Small intestine (tissue), 7 donors: ENCODE results near the gene AGRN. TPM values are rescaled to one million over a fixed set of nuclear protein-coding genes. Genes with fewer than 3 reads are reported as not detected.
A peak's percentile ranks its signal among the peaks of the same experiment; 100 is the strongest.

ENCODE experiments used
- DNase-seq, 2 donors: peaks; one replicate each; pipeline versions ENCODE4 v3.0.0 to v3.0.0-alpha.2; 2013
- FAIRE-seq: peaks from 2 replicates; lab custom pipeline; 2012; peaks lifted over from hg19 to GRCh38; lab: Jason Lieb, UNC
- H3K27ac ChIP-seq, 3 donors: one replicate each; pipeline ENCODE4 v1.5.1; 2013; ENCODE audit warnings: low read length in 2 of 3, mild to moderate bottlenecking in 2 of 3, control low read depth in 1 of 3, inconsistent platforms in 1 of 3, low read depth in 1 of 3, moderate library complexity in 1 of 3
- H3K27me3 ChIP-seq, 3 donors: one replicate each; pipeline ENCODE4 v1.6.1; 2013; ENCODE audit warnings: low read length in 3 of 3, inconsistent platforms in 1 of 3; ENCODE audit not compliant: control insufficient read depth in 3 of 3, insufficient read depth in 3 of 3
- H3K36me3 ChIP-seq, 3 donors: one replicate each; pipeline ENCODE4 v1.6.1; 2013; ENCODE audit warnings: low read length in 3 of 3, inconsistent platforms in 1 of 3, low read depth in 1 of 3, mild to moderate bottlenecking in 1 of 3, moderate library complexity in 1 of 3; ENCODE audit not compliant: control insufficient read depth in 3 of 3, insufficient read depth in 2 of 3
- H3K4me1 ChIP-seq, 3 donors: one replicate each; pipeline ENCODE4 v1.6.1; 2013; ENCODE audit warnings: low read length in 2 of 3, inconsistent platforms in 1 of 3, low read depth in 1 of 3, mild to moderate bottlenecking in 1 of 3, moderate library complexity in 1 of 3; ENCODE audit not compliant: control insufficient read depth in 3 of 3, insufficient read depth in 2 of 3
- H3K4me3 ChIP-seq, 3 donors: one replicate each; pipeline ENCODE4 v1.5.1; 2013; ENCODE audit warnings: low read length in 3 of 3, control low read depth in 1 of 3, inconsistent platforms in 1 of 3, low read depth in 1 of 3, mild to moderate bottlenecking in 1 of 3, moderate library complexity in 1 of 3
- H3K9me3 ChIP-seq, 2 donors: one replicate each; pipeline ENCODE4 v1.6.1; 2013; ENCODE audit warnings: low read depth in 1 of 2, low read length in 1 of 2; ENCODE audit not compliant: control insufficient read depth in 2 of 2, insufficient read depth in 1 of 2
- WGBS, 3 donors: extraction: QIAGEN DNeasy Blood & Tissue Kit; methylation state at CpG; one replicate each; pipeline ENCODE4 v1.1.7; 2013; 5-methylcytosine and 5-hydroxymethylcytosine counted together
- polyA plus RNA-seq, 4 donors: library from polyadenylated mRNA; stranded (reverse) in 3 of 4; unstranded in 1 of 4; fragments of 200-250 nt in 3 of 4; fragments of 120-200 nt in 1 of 4; gene quantifications; one replicate each; pipeline versions ENCODE4 v1.2.1 to v1.2.3, GENCODE V29; 2013
- donor health status: healthy with polysubstance abuse.
- donor health status: control.
- donor health status: control.
- donor health status: Bipolar disorder and iron deficiency.
- donor health status: healthy.

The AGRN gene
- polyA plus RNA-seq, 4 donors, result 13.2 to 104 (median 19.9) TPM

DNA sequence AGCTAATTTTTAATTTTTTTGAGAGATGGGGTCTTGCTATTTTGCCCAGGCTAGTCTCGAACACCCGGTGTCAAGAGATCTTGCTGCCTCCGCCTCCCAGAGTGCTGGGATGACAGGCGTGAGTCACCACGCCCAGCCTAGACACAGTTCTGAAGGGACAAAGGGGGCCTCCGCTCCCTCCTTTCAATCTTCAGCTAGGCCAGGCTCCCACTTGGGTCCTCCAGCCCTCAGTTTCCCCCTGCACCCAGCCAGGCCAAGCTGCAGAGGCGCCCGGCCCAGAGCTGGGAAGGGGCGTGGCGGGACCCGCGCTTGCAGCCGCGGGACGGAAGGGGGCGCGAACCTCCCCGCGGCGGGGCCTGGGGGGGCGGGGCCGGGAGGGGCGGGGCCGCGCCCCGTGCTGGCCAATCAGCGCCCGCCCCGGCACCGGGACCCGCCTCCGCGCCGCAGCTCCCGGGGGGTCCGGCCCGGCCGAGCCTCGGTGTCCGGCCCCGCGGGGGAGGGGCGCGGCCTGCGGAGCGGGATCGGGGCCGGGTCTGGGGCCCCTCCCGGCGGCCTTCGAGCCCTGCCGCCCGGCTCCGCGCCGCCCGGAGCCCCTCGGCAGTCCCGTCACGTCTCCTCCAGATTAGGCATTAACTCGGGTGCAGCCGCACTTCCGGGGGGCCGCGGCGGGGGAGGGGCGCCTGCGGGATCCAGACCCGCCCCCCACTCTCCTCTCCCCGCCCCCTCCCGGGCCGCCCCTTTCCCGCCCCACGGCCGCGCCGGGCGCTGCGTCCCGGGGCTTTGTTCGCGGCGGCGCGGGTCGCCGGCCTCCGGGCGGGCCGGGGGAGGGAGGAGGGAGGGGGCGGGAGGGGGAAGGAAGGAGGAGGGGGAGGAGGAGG, 559 bp upstream of the AGRN start:
- FAIRE-seq, result no peak
- H3K4me1 ChIP-seq, result peaks cover 0 to 45% (median 4%) of the 10 kb centered on the region in 3 donors
- peak; percentile 84 to 93 for DNase-seq
- H3K27ac ChIP-seq, result peak overlapping the region; percentile 37 to 74 (median 56)
- H3K4me3 ChIP-seq, result peak overlapping the region; percentile 27 to 90 (median 67)
- no peaks in the 10 kb centered on the region for H3K27me3 ChIP-seq
- peaks cover 0 to 28% (median 0%) of the 10 kb centered on the region in 3 donors for H3K36me3 ChIP-seq
- WGBS, 3 donors, result 2 to 10% (median 2%) methylated on average over 7 to 75 of the region's 91 CpGs
- no peaks in the 10 kb centered on the region for H3K9me3 ChIP-seq

DNA sequence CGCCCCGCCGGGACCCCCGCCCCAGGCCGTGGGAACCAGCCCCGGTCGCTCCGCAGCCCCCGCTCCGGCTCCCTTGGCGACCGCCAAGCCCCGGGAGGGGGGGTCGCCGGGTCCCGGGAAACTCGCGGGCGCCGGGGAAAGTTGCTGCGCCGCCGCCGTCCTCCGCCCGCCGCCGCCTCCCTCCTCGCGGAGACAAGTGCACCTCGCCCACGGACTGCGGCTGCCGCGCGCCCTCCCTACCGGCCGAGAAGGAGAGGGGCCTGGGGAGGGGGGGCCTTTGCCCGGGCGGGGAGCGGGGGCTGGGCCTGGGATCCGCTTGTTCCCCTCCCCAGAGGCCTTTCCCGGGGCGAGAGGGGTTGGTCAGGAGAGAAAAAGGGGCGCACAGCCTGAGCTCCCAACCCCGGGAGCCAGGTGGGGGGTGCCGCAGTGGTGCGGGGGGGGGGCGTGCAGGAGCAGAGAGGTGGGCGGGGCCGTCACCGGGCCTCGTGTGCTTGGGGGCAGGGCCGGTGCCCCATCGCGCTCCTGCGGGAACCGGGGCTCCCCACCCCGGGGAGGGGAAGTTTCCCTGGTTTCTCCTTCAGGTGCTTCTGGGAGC, 592 bp downstream of the AGRN start:
- FAIRE-seq, result no peak
- 0 to 1% (median 1%) methylated on average over 18 to 59 of the region's 59 CpGs for WGBS, 3 donors
- DNase-seq, result peak in 1 of 2 donors; percentile 61
- Histone ChIP-seq H3K4me3 (peak overlapping the region; percentile 53 to 90 (median 57)), H3K36me3 (peaks cover 0 to 38% (median 0%) of the 10 kb centered on the region in 3 donors), H3K27me3 (no peaks in the 10 kb centered on the region), H3K4me1 (peaks cover 0 to 49% (median 4%) of the 10 kb centered on the region in 3 donors), H3K9me3 (no peaks in the 10 kb centered on the region), H3K27ac (peak overlapping the region; percentile 62 to 75 (median 64))

DNA sequence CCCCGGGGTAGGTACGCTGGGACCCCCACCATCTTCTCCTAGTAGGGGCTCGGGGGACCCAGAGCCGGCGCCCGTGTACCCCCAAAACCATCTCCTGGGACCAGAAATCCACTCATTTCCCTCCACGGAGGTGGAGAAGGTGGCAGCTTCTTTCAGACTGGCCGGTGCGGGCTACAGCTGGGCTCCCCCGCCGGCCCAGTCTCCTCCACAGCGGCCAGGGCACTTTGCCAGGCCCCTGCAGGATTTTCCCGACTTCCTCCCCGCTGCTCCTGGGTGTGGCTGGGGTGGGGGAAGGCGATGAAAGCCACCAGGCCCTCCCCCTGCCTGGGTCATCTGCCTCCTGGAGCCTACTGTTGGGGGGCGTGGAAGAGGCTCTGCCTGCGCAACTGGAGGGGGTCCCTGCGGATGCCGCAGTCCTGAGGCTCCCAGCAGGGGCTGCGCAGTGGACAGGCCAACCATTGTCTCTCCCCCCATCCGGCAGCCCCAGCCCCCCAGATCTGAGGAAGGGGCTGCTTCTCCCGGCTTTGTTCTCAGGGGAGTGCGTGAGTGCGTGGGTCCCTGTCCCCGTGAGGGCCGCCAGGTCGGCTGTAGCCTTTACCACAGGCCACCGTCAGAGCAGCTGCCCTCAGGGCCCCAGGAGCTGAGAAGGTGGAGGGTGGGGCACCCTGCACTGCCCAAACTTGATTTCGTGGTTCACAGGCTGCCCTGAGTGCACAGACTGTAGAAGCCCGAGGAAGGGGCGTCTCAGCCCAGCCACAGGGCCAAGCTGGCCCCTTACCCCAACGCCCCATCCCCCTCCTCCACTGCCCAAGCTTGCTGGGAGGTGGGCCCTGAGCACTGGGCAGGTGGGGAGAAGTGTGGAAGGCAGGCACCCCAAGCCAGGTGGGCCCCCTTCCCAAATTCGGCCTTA, 1.3 kb downstream of the AGRN start:
- H3K27me3 ChIP-seq, result no peaks in the 10 kb centered on the region
- 14 to 26% (median 26%) methylated on average over 25 to 33 of the region's 33 CpGs for WGBS, 3 donors
- H3K4me1 ChIP-seq, result peaks cover 0 to 49% (median 4%) of the 10 kb centered on the region in 3 donors
- DNase-seq (peak; percentile 54 to 78), FAIRE-seq (no peak)
- no peaks in the 10 kb centered on the region for H3K9me3 ChIP-seq
- peaks cover 0 to 46% (median 0%) of the 10 kb centered on the region in 3 donors for H3K36me3 ChIP-seq
- peak overlapping the region; percentile 53 to 90 (median 57) for H3K4me3 ChIP-seq
- peak overlapping the region in 1 of 3 donors; percentile 64 for H3K27ac ChIP-seq

DNA sequence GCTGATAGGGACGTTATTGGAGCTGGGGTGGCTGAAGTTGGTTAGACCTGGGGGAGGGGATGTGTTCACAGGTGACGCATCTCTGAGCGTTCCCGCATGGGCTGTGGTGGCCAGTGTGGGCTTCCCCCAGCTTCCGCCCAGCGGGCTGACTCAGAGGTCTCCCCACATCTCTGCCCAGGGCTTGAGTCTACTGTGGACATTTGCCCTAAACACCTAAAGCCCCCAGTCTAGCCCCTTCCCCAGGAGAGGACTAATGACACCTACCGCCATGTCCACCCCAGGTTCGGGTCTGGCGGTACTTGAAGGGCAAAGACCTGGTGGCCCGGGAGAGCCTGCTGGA, 2.0 kb downstream of the AGRN start:
- H3K4me3 ChIP-seq, result peak overlapping the region in 1 of 3 donors; percentile 57
- no peak overlapping the region for H3K27ac ChIP-seq
- FAIRE-seq, result no peak
- no peaks in the 10 kb centered on the region for H3K9me3 ChIP-seq
- DNase-seq, result no peak
- peaks cover 0 to 52% (median 4%) of the 10 kb centered on the region in 3 donors for H3K4me1 ChIP-seq
- whole genome bisulfite sequencing, 3 donors, result 79 to 86% (median 82%) methylated on average over 10 of the region's 10 CpGs
- peaks cover 0 to 52% (median 0%) of the 10 kb centered on the region in 3 donors for H3K36me3 ChIP-seq
- H3K27me3 ChIP-seq, result no peaks in the 10 kb centered on the region

DNA sequence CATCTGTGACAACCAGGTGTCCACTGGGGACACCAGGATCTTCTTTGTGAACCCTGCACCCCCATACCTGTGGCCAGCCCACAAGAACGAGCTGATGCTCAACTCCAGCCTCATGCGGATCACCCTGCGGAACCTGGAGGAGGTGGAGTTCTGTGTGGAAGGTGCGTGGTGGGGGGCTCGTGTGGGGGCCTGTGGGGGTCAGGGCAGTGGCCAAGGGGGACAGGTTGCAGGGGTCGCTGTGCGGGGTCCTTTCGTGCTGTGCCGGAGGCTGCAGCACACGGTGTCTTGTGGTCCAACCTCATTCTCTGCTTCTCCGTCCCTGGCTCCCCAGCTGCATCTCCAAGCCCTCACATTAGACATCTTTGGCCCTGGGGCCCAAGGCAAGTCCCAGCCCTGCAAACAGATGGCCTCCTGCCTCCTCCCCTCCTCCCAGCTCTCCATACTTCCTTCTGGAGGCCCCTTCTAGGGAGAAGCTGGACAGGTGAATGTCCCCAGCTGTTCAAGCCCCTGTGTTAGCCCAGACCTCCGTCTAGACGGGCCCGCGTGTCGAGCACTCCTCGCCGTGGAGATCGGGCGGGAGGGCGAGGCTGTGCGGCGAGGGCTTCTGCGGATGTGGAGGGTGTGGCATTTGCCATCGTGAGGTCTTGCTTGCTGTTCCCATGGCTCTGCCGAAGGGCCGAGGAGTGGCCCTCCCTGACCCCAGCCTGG, 2.5 kb downstream of the AGRN start:
- H3K4me1 ChIP-seq, result peaks cover 0 to 54% (median 4%) of the 10 kb centered on the region in 3 donors

DNA sequence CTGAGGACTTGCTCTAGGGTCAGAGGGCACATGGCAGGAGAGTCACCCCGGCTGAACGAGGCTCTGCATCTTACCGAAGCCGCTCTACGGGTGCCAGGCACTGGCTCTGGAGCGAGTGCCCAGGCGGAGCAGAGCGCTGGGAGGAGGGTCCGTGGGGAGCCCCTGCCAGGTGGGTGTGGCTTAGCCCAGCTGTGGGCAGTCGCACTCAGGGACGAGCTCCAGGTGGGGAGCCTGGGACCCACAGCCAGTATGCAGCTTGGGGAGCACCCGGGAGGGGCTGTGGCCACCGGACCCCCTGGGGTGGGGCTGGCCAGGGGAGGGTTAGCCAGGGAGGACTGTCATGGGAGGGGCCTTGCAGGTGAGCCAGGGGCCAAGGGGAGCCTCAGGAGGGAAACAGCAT, 3.8 kb downstream of the AGRN start:
- DNase-seq, result no peak
- FAIRE-seq, result no peak
- H3K4me1 ChIP-seq, result peaks cover 0 to 52% (median 4%) of the 10 kb centered on the region in 3 donors
- no peaks in the 10 kb centered on the region for H3K9me3 ChIP-seq
- 47 to 71% (median 68%) methylated on average over 11 to 13 of the region's 13 CpGs for WGBS, 3 donors
- no peak overlapping the region for H3K27ac ChIP-seq
- no peak overlapping the region for H3K4me3 ChIP-seq
- H3K36me3 ChIP-seq, result peaks cover 0 to 67% (median 0%) of the 10 kb centered on the region in 3 donors
- H3K27me3 ChIP-seq, result no peaks in the 10 kb centered on the region

More for the DNA sequence above, 2.5 kb downstream of the AGRN start:
- peaks cover 0 to 58% (median 0%) of the 10 kb centered on the region in 3 donors for H3K36me3 ChIP-seq
- whole genome bisulfite sequencing, 3 donors, result 77 to 86% (median 84%) methylated on average over 26 to 27 of the region's 27 CpGs
- no peaks in the 10 kb centered on the region for H3K9me3 ChIP-seq
- no peaks in the 10 kb centered on the region for H3K27me3 ChIP-seq
- FAIRE-seq (no peak), DNase-seq (no peak)
- H3K27ac ChIP-seq, result no peak overlapping the region
- no peak overlapping the region for H3K4me3 ChIP-seq

DNA sequence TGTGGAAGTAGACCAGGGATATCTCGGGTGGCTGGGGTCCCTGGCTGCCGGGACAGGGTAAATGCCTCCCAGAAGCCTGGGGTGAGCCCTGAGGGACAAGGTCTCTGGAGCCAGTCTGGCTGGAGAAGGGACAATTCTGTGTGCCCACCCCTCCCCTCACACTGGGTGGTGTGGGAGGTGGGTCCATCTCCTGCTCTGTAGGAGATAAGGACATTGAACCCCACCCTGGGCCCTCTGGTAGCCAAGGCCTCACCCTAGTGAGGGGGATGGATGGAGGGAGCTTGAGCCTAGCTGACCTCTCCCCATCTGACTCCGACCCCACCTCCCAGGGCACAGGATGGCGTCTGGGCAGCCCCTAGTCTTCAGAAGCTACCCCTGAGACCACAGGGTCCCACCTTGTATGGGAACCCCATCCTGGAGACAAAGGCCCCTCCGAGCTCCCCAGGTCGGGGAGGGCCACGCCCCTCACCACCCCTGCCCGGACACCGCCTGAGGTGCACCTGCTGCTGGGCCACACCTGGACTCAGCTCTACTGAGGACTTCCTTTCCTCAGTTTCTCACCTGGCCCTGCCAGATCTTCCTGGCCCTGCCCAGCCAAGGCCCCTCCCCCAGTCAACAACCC, 4.3 kb downstream of the AGRN start:
- no peak for FAIRE-seq
- 61 to 81% (median 61%) methylated on average over 8 to 9 of the region's 9 CpGs for WGBS, 3 donors
- Histone ChIP-seq H3K27ac (no peak overlapping the region), H3K36me3 (peaks cover 0 to 71% (median 0%) of the 10 kb centered on the region in 3 donors), H3K9me3 (no peaks in the 10 kb centered on the region), H3K4me3 (no peak overlapping the region), H3K4me1 (peaks cover 0 to 47% (median 4%) of the 10 kb centered on the region in 3 donors), H3K27me3 (no peaks in the 10 kb centered on the region)
- DNase-seq, result no peak
